Breast epithelium (tissue), 3 donors: Measurements from ENCODE around the gene TIGD2.

Experiments
- POLR2A ChIP-seq: fragments of 450-650 bp; IDR thresholded peaks from one replicate; pipeline ENCODE4 v1.6.1; 2016; ENCODE audit warnings: antibody characterized with exemption, mild to moderate bottlenecking, moderate library complexity
- POLR2AphosphoS5 ChIP-seq, 3 donors: sonication (generic); formaldehyde crosslinking; IDR thresholded peaks; one replicate each; pipeline ENCODE4 v1.6.1; 2017; ENCODE audit warnings: antibody characterized with exemption in 3 of 3
- TF ChIP-seq, protein P1 (sequence below), 3 donors: fragments of 450-650 bp; IDR thresholded peaks; one replicate each; pipeline ENCODE4 v1.5.1; 2016 to 2017; ENCODE audit warnings: antibody characterized with exemption in 3 of 3, mild to moderate bottlenecking in 3 of 3, moderate library complexity in 3 of 3

- TF ChIP-seq POLR2A (no peak), POLR2AphosphoS5 (IDR thresholded peaks at IDR 0.05) (no peak)
- TF ChIP-seq, protein P1, sequence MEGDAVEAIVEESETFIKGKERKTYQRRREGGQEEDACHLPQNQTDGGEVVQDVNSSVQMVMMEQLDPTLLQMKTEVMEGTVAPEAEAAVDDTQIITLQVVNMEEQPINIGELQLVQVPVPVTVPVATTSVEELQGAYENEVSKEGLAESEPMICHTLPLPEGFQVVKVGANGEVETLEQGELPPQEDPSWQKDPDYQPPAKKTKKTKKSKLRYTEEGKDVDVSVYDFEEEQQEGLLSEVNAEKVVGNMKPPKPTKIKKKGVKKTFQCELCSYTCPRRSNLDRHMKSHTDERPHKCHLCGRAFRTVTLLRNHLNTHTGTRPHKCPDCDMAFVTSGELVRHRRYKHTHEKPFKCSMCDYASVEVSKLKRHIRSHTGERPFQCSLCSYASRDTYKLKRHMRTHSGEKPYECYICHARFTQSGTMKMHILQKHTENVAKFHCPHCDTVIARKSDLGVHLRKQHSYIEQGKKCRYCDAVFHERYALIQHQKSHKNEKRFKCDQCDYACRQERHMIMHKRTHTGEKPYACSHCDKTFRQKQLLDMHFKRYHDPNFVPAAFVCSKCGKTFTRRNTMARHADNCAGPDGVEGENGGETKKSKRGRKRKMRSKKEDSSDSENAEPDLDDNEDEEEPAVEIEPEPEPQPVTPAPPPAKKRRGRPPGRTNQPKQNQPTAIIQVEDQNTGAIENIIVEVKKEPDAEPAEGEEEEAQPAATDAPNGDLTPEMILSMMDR (IDR thresholded peaks at IDR 0.05) = no peak
Measured at GRCh38 chr4:89125901-89126782, 14.8 kb downstream of the TIGD2 start.
